ENCODE results near the gene RDH16.
A peak's percentile ranks its signal among the peaks of the same experiment; 100 is the strongest.
"Not testable (repeated sequence)": the region's sequence is repeated elsewhere in the genome, so short reads cannot be mapped to it uniquely, and the experiment has no call there.

The RDH16 gene

GRCh38 chr12:56988207-56988739 is 30.9 kb upstream of the RDH16 start:
- no peak for ATAC-seq

DNA sequence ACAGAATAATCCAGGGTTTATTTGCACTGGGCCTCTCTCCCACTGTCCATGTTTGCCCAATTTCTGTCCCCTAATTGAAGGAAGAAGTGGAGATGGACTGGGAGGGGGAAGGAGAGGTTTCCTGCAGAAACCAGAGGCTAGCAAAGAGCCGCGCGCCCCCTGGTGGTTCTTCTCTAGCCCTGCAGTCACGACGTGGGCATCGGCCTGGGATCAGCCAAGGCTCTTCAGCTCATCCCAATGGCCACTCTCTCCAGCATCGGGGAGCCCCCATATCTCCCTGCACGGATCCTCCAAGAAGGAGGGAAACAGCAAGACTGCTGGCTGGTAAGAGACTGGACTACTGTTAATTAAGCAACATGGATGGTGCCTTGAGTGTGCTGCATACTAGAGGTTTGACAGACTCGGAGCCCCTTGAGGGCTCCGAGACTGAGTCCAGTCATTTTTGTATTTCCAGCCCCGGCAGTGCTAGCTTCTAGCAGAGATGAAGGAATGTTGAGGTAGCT is 30.2 kb upstream of the RDH16 start:
- peak; percentile 51 to 53 for ATAC-seq

GRCh38 chr12:56987011-56987410 is 29.6 kb upstream of the RDH16 start:
- no peak for ATAC-seq

DNA sequence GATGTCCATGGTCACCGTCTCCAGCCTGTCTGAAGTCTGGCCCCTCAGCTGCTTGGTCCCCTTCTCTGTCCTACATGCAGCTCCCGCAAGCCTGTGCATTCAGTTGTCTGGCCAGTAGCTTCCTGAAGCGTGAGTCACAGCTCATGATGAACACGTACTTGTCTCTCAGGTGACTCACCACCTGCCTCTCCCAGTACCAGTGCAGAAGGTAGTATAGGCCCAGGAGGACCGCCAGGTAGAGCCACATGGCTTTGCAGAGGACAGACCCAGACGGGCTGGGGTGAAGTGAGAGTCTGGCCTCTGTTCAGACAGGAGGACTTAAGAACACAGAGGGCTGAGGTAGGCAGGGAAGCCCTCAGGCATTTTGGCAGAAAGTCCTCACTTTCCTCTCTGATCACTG is 28.3 kb upstream of the RDH16 start:
- ATAC-seq, result peak; percentile 84 to 88

- ATAC-seq, result no peak
Measured at GRCh38 chr12:56983386-56983785, 26.0 kb upstream of the RDH16 start.

DNA sequence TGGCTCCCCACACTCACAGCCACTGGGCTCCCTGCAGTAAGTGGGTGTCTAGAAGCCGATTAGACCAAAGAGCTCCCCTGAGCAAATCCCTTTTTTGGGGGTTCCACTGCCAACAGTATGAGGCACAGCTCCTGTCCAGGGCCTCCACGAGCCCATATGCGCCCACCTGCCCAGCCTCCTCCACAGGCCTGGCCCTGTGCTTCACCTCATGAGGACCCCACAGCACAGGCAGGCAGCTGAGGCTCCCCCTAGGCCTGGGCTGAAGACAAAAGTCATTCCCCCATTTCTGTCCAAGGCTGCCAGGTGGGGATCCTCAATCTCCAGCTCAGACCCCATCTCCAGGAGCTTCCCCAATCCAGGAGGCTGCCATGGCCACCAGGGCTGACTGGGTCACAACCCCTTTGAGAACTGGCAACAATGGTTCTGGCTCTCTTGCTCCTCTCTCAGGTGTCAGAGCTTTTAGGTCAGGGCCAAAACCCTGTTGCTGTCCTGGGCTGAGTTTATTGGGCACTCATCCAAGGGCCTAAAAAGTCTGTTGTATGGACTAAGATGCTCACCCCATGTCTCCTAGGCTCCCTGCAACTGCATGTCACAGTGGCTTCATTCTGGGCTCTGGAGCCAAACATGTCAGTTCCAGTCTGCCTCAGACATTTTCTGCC is 25.3 kb upstream of the RDH16 start:
- ATAC-seq, result not testable (repeated sequence)

- no peak for ATAC-seq
Measured at GRCh38 chr12:56980941-56981530, 23.6 kb upstream of the RDH16 start.

DNA sequence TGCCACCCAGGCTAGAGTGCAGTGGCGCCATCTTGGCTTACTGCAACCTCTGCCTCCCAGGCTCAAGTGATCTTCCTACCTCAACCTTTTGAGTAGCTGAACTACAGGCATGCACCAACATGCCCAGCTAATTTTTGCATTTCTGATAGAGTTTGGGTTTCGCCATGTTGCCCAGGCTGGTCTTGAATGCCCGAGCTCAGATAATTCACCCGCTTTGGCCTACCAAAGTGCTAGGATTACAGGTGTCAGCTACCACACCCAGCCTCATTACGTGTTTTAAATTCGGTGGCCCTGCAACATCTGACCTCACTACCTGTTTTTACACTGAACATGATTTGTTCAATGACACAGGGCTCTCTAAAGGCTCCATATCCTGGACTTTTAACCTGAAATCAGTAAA is 22.9 kb upstream of the RDH16 start:
- no peak for ATAC-seq

- ATAC-seq, result no peak
Measured at GRCh38 chr12:56979628-56980027, 22.2 kb upstream of the RDH16 start.

DNA sequence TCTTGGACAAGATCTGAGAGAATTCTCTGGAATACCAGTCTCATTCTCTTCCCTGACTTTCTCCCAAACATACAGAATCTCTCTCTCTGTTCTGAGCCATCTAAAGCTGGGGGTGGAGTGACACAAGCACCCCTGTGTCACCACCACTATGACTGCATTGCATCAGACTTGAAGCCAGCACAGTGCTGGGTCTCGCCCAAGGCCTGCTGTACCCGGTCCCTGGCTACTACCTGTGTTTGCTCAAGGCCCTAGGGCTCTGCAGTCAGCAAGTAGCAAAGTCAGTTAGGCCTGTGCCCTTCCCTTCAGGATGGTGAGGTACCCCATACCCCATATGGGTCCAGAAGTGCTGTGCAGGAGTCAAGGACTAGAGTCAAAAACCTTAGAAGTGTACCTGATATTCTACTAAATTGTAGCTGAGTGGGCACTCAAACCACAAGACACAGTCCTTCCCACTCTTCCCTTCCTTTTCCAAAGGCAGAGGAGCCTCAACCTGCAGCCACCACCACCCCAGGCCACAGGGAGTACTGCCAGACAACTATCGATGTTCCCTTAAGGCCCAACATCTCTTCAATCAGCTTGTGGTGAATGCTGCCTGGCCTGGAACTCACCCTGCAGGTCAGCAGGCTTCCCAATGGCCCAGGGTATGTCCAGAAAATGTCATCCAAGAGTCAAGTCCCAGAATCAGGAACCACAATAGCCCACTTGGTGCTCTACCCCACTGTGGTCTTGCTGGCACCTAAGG is 21.2 kb upstream of the RDH16 start:
- ATAC-seq, result no peak

DNA sequence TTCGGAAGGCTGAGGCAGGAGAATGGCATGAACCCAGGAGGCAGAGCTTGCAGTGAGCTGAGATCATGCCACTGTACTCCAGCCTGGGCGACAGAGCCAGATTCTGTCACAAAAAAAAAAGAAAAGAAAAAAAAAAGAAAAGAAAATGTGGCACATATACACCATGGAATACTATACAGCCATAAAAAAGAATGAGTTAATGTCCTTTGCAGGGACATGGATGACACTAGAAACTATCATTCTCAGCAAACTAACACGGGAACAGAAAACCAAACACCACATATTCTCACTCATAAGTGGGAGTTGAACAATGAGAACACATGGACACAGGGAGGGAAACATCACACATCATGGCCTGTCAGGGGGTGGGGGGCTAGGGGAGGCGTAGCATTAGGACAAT is 20.0 kb upstream of the RDH16 start:
- ATAC-seq, result not testable (repeated sequence)

DNA sequence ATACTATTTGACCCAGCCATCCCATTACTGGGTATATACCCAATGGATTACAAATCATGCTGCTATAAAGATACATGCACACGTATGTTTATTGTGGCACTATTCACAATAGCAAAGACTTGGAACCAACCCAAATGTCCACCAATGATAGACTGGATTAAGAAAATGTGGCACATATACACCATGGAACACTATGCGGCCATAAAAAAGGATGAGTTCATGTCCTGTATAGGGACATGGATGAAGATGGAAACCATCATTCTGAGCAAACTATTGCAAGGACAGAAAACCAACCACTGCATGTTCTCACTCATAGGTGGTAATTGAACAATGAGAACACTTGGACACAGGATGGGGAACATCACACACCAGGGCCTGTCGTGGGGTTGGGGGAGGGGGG is 16.8 kb upstream of the RDH16 start:
- not testable (repeated sequence) for ATAC-seq

DNA sequence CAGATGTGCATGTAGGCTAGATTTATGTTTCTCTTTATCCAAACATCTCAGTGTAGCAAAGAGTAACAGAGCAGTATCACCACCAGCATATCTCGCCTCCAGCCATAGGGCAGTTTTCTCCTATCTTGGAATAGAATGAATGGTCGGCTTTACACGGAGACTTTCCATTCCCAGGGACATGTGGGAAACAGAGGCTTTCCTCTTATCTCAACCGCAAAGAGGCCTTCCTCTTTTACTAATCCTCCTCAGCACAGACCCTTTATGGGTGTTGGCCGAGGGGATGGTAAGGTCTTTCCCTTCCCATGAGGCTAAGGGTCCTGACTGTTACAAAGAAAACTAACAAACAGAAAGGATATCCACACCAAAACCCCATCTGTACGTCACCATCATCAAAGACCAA is 11.5 kb upstream of the RDH16 start:
- ATAC-seq, result not testable (repeated sequence)

DNA sequence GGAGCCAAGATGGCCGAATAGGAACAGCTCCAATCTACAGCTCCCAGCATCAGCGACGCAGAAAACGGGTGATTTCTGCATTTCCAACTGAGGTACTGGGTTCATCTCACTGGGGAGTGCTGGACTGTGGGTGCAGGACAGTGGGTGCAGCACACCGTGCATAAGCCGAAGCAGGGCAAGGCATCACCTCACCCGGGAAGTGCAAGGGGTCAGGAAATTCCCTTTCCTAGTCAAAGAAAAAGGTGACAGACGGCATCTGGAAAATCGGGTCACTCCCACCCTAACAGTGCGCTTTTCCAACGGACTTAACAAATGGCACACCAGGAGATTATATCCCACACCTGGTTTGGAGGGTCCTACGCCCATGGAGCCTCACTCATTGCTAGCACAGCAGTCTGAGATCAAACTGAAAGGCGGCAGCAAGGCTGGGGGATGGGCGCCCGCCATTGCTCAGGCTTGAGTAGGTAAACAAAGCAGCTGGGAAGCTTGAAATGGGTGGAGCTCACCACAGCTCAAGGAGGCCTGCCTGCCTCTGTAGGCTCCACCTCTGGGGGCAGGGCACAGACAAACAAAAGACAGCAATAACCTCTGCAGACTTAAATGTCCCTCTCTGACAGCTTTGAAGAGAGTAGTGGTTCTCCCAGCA is 8.7 kb upstream of the RDH16 start:
- ATAC-seq, result not testable (repeated sequence)

GRCh38 chr12:56965124-56965523 is 7.7 kb upstream of the RDH16 start:
- not testable (repeated sequence) for ATAC-seq

DNA sequence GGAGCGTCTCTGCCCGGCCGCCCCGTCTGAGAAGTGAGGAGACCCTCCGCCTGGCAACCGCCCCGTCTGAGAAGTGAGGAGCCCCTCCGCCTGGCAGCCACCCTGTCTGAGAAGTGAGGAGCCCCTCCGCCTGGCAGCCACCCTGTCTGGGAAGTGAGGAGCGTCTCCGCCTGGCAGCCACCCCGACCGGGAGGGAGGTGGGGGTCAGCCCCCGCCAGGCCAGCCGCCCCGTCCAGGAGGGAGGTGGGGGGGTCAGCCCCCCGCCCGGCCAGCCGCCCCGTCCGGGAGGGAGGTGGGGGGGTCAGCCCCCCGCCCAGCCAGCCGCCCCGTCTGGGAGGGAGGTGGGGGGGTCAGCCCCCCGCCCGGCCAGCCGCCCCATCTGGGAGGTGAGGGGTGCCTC is 6.1 kb upstream of the RDH16 start:
- not testable (repeated sequence) for ATAC-seq

DNA sequence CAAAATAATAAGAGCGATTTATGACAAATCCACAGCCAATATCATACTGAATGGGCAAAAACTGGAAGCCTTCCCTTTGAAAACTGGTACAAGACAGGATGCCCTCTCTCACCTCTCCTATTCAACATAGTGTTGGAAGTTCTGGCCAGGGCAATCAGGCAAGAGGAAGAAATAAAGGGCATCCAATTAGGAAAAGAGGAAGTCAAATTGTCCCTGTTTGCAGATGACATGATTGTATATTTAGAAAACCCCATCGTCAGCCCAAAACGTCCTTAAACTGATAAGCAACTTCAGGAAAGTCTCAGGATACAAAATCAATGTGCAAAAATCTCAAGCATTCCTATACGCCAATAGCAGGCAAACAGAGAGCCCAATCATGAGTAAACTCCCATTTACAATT is 4.8 kb upstream of the RDH16 start:
- not testable (repeated sequence) for ATAC-seq

DNA sequence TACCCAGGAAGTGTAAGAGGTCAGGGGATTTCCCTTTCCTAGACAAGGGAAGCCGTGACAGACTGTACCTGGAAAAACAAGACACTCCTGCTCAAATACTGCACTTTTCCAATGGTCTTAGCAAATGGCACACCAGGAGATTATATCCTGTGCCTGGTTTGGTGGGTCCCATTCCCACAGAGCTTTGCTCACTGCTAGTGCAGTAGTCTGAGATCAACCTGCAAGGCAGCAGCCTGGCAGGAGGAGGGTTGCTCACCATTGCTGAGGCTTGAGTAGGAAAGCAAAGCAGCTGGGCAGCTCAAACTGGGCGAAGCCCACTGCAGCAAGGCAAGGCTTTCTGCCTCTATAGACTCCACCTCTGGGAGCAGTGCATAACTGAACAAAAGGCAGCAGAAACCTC is 1.0 kb upstream of the RDH16 start:
- no peak for ATAC-seq

DNA sequence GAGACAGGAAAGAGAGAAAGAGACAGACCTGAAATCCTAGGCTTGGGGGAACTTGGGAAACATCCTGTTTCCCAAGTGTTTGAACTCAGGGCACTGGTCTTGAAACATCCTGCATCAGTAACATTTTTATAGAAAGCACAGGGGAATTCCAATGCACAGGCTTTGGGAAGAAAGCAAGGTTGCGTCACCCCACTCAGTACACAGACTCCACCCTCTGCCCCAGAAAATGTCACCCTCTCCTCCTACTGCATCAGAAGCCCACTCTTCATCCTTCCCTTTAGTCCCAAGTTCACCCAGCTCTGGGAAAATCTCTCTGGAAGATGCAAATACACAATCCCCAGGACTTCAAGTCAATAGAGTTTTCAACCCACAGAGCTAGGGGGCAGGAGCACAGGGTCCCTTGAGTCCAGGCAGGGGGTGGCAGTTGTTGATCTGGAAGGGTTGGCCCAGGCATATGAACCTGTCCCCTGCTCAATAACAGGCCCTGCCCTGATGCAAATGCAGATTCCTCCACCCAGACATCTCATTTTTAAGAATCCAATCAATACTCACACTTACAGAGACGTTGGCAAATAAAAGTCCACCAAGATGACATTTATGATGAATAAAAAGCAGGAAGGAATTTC is 1.7 kb downstream of the RDH16 start:
- no peak for ATAC-seq

DNA sequence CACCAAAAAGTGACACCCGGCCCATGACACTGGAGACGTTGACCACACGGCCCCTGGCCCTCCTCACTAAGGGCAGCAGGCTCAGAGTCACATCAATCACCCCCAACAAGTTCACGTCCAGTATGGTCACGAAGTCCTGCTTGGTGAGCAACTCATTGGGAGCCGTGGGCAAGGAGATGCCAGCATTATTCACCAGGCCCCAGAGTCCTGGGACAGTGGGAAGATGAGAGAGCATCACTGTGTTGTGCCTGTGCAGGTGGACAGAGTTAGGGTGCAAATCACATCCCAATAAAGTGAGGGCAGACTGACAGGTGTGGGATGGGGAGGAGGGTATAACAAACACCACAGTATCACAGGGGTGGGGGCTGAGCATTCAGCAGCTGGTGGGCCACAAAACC is 2.5 kb downstream of the RDH16 start:
- no peak for ATAC-seq

DNA sequence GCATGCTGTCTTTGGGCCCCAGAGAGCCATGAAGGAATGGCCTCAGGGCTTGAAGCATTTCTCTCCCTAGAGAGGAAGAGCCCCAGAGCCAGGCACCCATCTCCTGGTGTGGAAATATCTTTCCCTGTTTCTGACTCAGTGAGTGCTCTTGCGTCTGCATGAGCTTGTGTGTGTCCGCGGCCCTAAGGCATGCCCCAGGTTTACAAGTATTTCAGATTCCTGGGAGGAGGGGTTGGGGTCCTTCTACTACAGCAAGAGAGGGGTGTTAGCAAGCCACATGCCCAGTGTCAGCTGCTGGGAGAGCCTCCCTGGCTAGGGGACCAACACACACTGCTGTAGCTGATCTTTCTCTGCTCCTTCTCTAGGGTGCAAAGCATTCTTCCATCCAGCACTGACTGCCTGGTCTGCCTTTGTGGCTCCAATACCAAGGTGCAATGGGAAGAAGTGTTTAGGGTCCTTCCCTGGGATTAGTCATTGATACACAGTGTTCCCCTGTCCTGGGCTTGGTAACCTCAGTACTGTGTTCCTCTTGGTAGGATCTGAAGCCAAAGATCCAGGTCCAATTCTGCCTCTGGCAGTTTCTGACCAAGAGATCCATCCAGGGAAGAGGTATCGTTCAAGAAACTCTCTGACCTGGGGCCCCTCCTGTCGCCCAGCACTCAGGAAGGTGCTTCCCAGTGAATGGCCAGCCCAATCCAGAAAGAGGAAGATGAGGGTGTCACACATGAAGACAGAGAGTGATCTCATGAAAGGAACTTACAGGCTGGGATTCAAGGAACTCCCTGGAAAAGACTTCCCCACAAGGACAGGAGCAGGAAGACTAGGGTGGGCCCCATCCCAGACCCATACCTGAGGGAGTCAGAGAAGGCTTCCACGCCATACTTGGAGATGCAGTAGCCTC is 3.1 kb downstream of the RDH16 start:
- no peak for ATAC-seq

- no peak for ATAC-seq
Measured at GRCh38 chr12:56953314-56953713, 4.1 kb downstream of the RDH16 start.

Measured in activated CD4-positive, CD25-positive, alpha-beta regulatory T cell treated with anti-CD3 and anti-CD28 coated beads, Interleukin-2, amount 50 U/mL, for 24 hours (primary cell).